Endothelial cell of umbilical vein (primary cell): ENCODE data around the gene EDAR.

ENCODE experiments used
- CTCF ChIP-seq, 2 donors: IDR thresholded peaks; 1 replicate in 1 of 2; 2 replicates in 1 of 2; pipeline ENCODE4 v1.5.1; 2011; ENCODE audit warnings: low read length in 2 of 2, mild to moderate bottlenecking in 2 of 2, moderate library complexity in 2 of 2, control low read depth in 1 of 2, inconsistent platforms in 1 of 2, low read depth in 1 of 2; ENCODE audit not compliant: insufficient read depth in 1 of 2; ENCODE audit errors: extremely low read depth in 1 of 2
- EZH2 ChIP-seq: IDR thresholded peaks from 2 replicates; pipeline ENCODE4 v1.6.1; 2012; ENCODE audit warnings: borderline replicate concordance, low read depth, mild to moderate bottlenecking, moderate library complexity, low read length, inconsistent platforms; ENCODE audit not compliant: severe bottlenecking
- GATA2 ChIP-seq: IDR thresholded peaks from 2 replicates; pipeline ENCODE4 v1.7.0; 2011; ENCODE audit warnings: low read depth, mild to moderate bottlenecking, moderate library complexity, mixed read lengths, low read length; ENCODE audit not compliant: insufficient read length, insufficient read depth
- JUN ChIP-seq: IDR thresholded peaks from 2 replicates; pipeline ENCODE4 v1.6.1; 2011; ENCODE audit warnings: borderline replicate concordance, low read depth; ENCODE audit not compliant: insufficient read length, insufficient read depth
- MAX ChIP-seq: IDR thresholded peaks from 2 replicates; pipeline ENCODE4 v1.6.1; 2011; ENCODE audit not compliant: insufficient read depth, insufficient read length
- MYC ChIP-seq: IDR thresholded peaks from one replicate; pipeline ENCODE4 v1.6.1; 2011; ENCODE audit warnings: mild to moderate bottlenecking, low read depth, low read length
- POLR2A ChIP-seq: IDR thresholded peaks from 2 replicates; pipeline ENCODE4 v1.6.1; 2012; ENCODE audit warnings: low read depth, mild to moderate bottlenecking, control low read depth, low read length
- POLR2AphosphoS5 ChIP-seq: IDR thresholded peaks from 2 replicates; pipeline ENCODE4 v1.6.1; 2012; ENCODE audit warnings: low read depth, mild to moderate bottlenecking, control low read depth, low read length, moderate library complexity; ENCODE audit not compliant: insufficient read depth

GRCh38 chr2:108918156-108918874 is 70.7 kb downstream of the EDAR start:
- TF ChIP-seq MAX (no peak), CTCF (IDR thresholded peaks at IDR 0.05; ENCODE audit: extremely low read depth in 1 of 2, insufficient read depth in 1 of 2, low read depth in 1 of 2, low read length in 2 of 2) (no peak), POLR2A (no peak), EZH2 (no peak), POLR2AphosphoS5 (no peak), MYC (no peak), GATA2 (no peak), JUN (no peak)
